ENCODE results near the gene PUSL1. TPM values are rescaled to one million over a fixed set of nuclear protein-coding genes. Genes with fewer than 3 reads are reported as not detected.

Gene PUSL1
- total and polyA plus RNA-seq, 2 of the 13 experiments (the other 11 are each of a cell fraction or from before 2014, with no cell fraction given) = 8.3 to 22.2 TPM

DNA sequence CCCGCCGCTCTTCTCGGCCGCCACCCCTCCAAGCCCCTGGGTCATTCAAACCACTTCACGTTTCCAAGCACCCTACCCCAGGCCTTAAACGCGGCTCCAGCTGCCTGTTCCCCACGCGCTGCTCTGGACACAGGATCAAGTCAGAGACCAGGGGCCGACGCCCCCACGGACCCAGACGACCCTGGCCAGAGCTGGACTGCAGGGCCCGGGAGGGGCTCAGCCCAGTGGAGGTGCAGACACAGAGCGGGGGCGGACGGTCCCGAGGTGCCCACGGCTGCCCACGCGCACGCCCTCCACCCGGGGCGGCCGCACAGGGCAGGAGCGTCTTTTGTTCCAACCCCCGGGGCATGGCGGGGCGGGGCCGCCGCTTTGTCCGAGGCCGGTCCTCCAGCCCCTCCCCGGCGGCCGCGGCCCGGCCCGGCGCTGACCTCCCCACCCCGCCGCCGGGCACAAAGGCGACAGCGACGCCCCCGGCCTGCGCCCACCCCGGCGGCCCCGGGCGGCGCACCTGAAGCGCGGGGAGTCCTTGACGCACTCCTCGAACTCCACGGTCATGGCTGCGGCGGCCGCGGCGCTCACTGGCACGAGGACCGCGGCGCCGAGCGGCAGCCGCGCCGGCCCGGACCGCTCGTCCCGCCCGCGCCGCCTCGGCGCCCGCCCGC, 1.0 kb upstream of the PUSL1 start (continued):
- TF ChIP-seq ZNF891 (CRISPR knock-in tag; IDR thresholded peaks at IDR 0.05) (peak; percentile 52; the same call in 1 of the 2 replicates), HMGA1 (CRISPR knock-in tag; conservative IDR thresholded peaks at IDR 0.05) (no peak), KLF9 (CRISPR knock-in tag; IDR thresholded peaks at IDR 0.05; ENCODE audit: low read depth) (no peak), HNRNPUL1 (IDR thresholded peaks at IDR 0.05; ENCODE audit: low read depth, low read length) (no peak), ZBTB1 (CRISPR knock-in tag; IDR thresholded peaks at IDR 0.05; ENCODE audit: borderline replicate concordance) (no peak), NRL (CRISPR knock-in tag; IDR thresholded peaks at IDR 0.05; ENCODE audit: borderline replicate concordance) (peak; percentile 8; the same call in 1 of the 2 replicates), HDAC1 (CRISPR knock-in tag; IDR thresholded peaks at IDR 0.05) (peak; percentile 69), ZNF17 (CRISPR knock-in tag; IDR thresholded peaks at IDR 0.05) (no peak), ZNF543 (CRISPR knock-in tag; IDR thresholded peaks at IDR 0.05) (0 out of 2 replicates have a peak, but pooled peaks have one; percentile 21), RBM39 (IDR thresholded peaks at IDR 0.05; ENCODE audit: low read depth, low read length, poor library complexity, severe bottlenecking) (peak; percentile 68), AGO2 (optimal IDR thresholded peaks at IDR 0.05; ENCODE audit: low read depth, low read length) (peak; percentile 76), HIVEP1 (CRISPR knock-in tag; IDR thresholded peaks at IDR 0.05) (0 out of 2 replicates have a peak, but pooled peaks have one; percentile 21), CENPT (CRISPR knock-in tag; IDR thresholded peaks at IDR 0.05; ENCODE audit: low read depth) (peak; percentile 23; the same call in 1 of the 2 replicates), ZFP41 (CRISPR knock-in tag; IDR thresholded peaks at IDR 0.05; ENCODE audit: borderline replicate concordance) (no peak), KDM5B (CRISPR knock-in tag; IDR thresholded peaks at IDR 0.05; ENCODE audit: borderline replicate concordance) (peak; percentile 13; the same call in 1 of the 2 replicates), ZNF569 (CRISPR knock-in tag; IDR thresholded peaks at IDR 0.05; ENCODE audit: borderline replicate concordance) (no peak)
- TF ChIP-seq, protein P1, sequence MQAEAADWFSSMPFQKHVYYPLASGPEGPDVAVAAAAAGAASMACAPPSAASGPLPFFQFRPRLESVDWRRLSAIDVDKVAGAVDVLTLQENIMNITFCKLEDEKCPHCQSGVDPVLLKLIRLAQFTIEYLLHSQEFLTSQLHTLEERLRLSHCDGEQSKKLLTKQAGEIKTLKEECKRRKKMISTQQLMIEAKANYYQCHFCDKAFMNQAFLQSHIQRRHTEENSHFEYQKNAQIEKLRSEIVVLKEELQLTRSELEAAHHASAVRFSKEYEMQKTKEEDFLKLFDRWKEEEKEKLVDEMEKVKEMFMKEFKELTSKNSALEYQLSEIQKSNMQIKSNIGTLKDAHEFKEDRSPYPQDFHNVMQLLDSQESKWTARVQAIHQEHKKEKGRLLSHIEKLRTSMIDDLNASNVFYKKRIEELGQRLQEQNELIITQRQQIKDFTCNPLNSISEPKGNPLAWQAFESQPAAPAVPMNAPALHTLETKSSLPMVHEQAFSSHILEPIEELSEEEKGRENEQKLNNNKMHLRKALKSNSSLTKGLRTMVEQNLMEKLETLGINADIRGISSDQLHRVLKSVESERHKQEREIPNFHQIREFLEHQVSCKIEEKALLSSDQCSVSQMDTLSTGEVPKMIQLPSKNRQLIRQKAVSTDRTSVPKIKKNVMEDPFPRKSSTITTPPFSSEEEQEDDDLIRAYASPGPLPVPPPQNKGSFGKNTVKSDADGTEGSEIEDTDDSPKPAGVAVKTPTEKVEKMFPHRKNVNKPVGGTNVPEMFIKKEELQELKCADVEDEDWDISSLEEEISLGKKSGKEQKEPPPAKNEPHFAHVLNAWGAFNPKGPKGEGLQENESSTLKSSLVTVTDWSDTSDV (CRISPR knock-in tag; IDR thresholded peaks at IDR 0.05) = no peak
- TF ChIP-seq, protein P2, sequence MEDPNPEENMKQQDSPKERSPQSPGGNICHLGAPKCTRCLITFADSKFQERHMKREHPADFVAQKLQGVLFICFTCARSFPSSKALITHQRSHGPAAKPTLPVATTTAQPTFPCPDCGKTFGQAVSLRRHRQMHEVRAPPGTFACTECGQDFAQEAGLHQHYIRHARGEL (CRISPR knock-in tag; IDR thresholded peaks at IDR 0.05) = 0 out of 2 replicates have a peak, but pooled peaks have one; percentile 6
- TF ChIP-seq, protein P3, sequence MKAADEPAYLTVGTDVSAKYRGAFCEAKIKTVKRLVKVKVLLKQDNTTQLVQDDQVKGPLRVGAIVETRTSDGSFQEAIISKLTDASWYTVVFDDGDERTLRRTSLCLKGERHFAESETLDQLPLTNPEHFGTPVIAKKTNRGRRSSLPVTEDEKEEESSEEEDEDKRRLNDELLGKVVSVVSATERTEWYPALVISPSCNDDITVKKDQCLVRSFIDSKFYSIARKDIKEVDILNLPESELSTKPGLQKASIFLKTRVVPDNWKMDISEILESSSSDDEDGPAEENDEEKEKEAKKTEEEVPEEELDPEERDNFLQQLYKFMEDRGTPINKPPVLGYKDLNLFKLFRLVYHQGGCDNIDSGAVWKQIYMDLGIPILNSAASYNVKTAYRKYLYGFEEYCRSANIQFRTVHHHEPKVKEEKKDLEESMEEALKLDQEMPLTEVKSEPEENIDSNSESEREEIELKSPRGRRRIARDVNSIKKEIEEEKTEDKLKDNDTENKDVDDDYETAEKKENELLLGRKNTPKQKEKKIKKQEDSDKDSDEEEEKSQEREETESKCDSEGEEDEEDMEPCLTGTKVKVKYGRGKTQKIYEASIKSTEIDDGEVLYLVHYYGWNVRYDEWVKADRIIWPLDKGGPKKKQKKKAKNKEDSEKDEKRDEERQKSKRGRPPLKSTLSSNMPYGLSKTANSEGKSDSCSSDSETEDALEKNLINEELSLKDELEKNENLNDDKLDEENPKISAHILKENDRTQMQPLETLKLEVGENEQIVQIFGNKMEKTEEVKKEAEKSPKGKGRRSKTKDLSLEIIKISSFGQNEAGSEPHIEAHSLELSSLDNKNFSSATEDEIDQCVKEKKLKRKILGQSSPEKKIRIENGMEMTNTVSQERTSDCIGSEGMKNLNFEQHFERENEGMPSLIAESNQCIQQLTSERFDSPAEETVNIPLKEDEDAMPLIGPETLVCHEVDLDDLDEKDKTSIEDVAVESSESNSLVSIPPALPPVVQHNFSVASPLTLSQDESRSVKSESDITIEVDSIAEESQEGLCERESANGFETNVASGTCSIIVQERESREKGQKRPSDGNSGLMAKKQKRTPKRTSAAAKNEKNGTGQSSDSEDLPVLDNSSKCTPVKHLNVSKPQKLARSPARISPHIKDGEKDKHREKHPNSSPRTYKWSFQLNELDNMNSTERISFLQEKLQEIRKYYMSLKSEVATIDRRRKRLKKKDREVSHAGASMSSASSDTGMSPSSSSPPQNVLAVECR (CRISPR knock-in tag; IDR thresholded peaks at IDR 0.05; ENCODE audit: borderline replicate concordance) = no peak
- TF ChIP-seq, protein P4, sequence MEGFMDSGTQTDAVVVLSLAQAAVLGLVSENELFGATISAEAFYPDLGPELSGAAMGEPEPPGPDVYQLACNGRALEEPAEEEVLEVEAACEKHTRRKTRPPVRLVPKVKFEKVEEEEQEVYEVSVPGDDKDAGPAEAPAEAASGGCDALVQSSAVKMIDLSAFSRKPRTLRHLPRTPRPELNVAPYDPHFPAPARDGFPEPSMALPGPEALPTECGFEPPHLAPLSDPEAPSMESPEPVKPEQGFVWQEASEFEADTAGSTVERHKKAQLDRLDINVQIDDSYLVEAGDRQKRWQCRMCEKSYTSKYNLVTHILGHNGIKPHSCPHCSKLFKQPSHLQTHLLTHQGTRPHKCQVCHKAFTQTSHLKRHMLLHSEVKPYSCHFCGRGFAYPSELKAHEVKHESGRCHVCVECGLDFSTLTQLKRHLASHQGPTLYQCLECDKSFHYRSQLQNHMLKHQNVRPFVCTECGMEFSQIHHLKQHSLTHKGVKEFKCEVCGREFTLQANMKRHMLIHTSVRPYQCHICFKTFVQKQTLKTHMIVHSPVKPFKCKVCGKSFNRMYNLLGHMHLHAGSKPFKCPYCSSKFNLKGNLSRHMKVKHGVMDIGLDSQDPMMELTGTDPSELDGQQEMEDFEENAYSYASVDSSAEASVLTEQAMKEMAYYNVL (CRISPR knock-in tag; IDR thresholded peaks at IDR 0.05; ENCODE audit: borderline replicate concordance) = 0 out of 2 replicates have a peak, but pooled peaks have one; percentile 27

All from HepG2 (cell line).